Esophagus muscularis mucosa (tissue), 4 donors: ENCODE measurements around the gene EXOC6B. TPM values are rescaled to one million over a fixed set of nuclear protein-coding genes. Genes with fewer than 3 reads are reported as not detected.

Source experiments
- DNase-seq: peaks from one replicate; pipeline ENCODE4 v3.0.0-alpha.2; 2017; ENCODE audit errors: extremely low spot score
- H3K27ac ChIP-seq, 4 donors: fragments of 200-600 bp; sonication (generic); replicated peaks in 1 of 4; 1 replicate in 3 of 4; 2 replicates in 1 of 4; pipeline ENCODE4 v1.5.1; 2016 to 2019; ENCODE audit warnings: mild to moderate bottlenecking in 1 of 4
- H3K27me3 ChIP-seq, 4 donors: fragments of 200-600 bp; sonication (generic); one replicate each; pipeline versions ENCODE4 v1.5.1 to v1.6.0; 2016 to 2019
- H3K36me3 ChIP-seq, 4 donors: fragments of 200-600 bp; sonication (generic); one replicate each; pipeline ENCODE4 v1.5.1; 2016 to 2019
- H3K4me1 ChIP-seq, 4 donors: fragments of 200-600 bp; sonication (generic); one replicate each; pipeline ENCODE4 v1.5.1; 2016 to 2019
- H3K4me3 ChIP-seq, 4 donors: fragments of 200-600 bp; sonication (generic); 1 replicate in 2 of 4; 2 replicates in 2 of 4; pipeline ENCODE4 v1.5.1; 2016 to 2019; ENCODE audit warnings: mild to moderate bottlenecking in 4 of 4, moderate library complexity in 1 of 4
- H3K9me3 ChIP-seq, 4 donors: fragments of 200-600 bp; sonication (generic); 1 replicate in 3 of 4; 2 replicates in 1 of 4; pipeline ENCODE4 v1.5.1; 2016 to 2019
- CTCF ChIP-seq, 3 experiments: fragments of 200-600 bp in 2 of 3; fragments of 450-650 bp in 1 of 3; sonication (generic) in 2 of 3; IDR thresholded peaks; one replicate each; pipeline ENCODE4 v1.5.1; 2017 to 2019; ENCODE audit warnings: antibody characterized with exemption in 3 of 3, mild to moderate bottlenecking in 2 of 3, moderate library complexity in 1 of 3
- EP300 ChIP-seq: sonication (generic); formaldehyde crosslinking; IDR thresholded peaks from one replicate; pipeline ENCODE4 v1.6.1; 2017; ENCODE audit warnings: antibody characterized with exemption
- POLR2A ChIP-seq: fragments of 450-650 bp; IDR thresholded peaks from one replicate; pipeline ENCODE4 v1.6.1; 2017; ENCODE audit warnings: antibody characterized with exemption, moderate library complexity, mild to moderate bottlenecking, low read depth
- POLR2AphosphoS5 ChIP-seq, 2 donors: sonication (generic); formaldehyde crosslinking; IDR thresholded peaks; one replicate each; pipeline ENCODE4 v1.6.1; 2017; ENCODE audit warnings: antibody characterized with exemption in 2 of 2
- WGBS: methylation state at CpG from one replicate; pipeline ENCODE4 v1.1.5; 2018; 5-methylcytosine and 5-hydroxymethylcytosine counted together
- intact Hi-C: fragments of 100-400 bp; cut with DNase I; formaldehyde crosslinking; loops from one replicate; pipeline ENCODE4 v1.15.1; 2023
- total RNA-seq, 4 donors: library from RNA; depleted of rRNA; stranded (reverse); fragments of >200 nt; gene quantifications; one replicate each; pipeline versions ENCODE4 v1.1.0 to v1.2.1, GENCODE V29; 2016

Gene EXOC6B
- total RNA-seq, 4 donors from 2014 or later: 24.5 to 45.9 (median 37.4) TPM

DNA sequence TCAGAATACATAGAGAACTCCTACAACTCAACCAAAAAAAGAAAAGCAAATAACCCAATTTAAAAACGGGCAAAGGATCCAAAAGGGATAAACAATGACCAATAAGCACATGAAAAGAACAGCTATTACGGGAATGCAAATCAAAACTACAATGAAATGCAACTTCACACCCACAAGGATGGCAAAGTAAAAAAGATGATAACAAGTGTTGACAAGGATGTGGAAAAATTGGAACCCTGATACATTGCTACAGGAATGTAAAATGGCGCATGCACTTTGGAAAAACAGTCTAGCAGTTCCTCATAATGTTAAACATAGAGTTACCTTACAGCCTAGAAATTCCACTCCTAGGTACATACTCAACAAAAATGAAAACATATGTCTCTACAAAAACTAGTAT, 4.7 kb downstream of the EXOC6B start:
- H3K4me3 ChIP-seq: no peak overlapping the region
- H3K9me3 ChIP-seq: no peaks in the 10 kb centered on the region
- TF ChIP-seq POLR2AphosphoS5 (IDR thresholded peaks at IDR 0.05) (no peak), POLR2A (no peak), EP300 (no peak), CTCF (IDR thresholded peaks at IDR 0.05) (no peak)
- no peak for DNase-seq
- H3K27ac ChIP-seq: no peak overlapping the region
- intact Hi-C loops: no loop called here
- no peaks in the 10 kb centered on the region for H3K27me3 ChIP-seq
- peaks cover 21 to 35% (median 27%) of the 10 kb centered on the region in 4 donors for H3K4me1 ChIP-seq
- WGBS: 94% methylated on average over 3 of the region's 3 CpGs
- H3K36me3 ChIP-seq: no peaks in the 10 kb centered on the region

DNA sequence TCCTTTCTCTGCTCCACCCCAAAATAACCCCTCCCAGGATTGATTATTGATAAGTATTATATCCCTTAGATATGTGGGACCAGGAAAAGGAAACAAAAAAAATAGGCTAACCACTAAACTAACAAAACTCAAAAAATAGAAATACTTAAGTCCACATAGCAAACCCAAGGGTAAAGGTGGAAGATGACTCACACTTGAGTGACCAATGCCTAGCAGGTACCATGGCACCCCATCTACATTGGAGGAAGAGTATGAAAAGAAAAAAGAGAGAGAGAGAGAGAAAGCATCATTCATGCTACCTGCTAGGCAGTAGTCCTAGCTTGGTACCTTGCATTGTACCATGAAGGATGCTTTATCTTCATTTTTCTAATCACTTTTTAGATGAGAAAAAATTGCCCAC, 6.3 kb downstream of the EXOC6B start:
- Histone ChIP-seq H3K4me1 (peaks cover 16 to 28% (median 20%) of the 10 kb centered on the region in 4 donors), H3K9me3 (no peaks in the 10 kb centered on the region), H3K4me3 (no peak overlapping the region), H3K27ac (no peak overlapping the region), H3K36me3 (no peaks in the 10 kb centered on the region), H3K27me3 (no peaks in the 10 kb centered on the region)
- no peak for DNase-seq
- TF ChIP-seq POLR2A (no peak), EP300 (no peak), POLR2AphosphoS5 (IDR thresholded peaks at IDR 0.05) (no peak), CTCF (IDR thresholded peaks at IDR 0.05) (no peak)
- intact Hi-C loops: no loop called here

DNA sequence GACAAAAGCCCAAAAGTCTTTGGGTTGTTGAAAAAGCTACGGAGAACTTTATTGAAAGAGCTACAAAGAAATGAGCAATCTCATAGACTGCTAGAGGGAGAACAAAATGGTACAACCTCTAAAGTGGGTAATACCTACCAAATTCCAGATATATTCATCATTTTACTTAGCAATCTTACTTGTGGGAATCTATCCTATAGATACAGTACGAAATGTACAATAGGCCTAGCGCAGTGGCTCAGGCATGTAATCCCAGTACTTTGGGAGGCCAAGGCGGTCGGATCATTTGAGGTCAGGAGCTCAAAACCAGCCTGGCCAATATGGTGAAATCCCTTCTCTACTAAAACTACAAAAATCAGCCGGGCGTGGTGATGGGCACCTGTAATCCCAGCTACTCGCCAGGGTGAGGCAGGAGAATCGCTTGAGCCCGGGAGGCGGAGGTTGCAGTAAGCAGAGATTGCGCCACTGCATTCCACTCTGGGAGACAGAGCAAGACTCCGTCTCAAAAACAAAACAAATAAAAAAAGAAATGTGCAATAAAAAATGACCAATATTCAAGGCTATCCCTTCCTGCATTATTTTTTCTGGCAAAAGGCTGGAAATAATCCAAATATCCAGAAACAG, 10.1 kb downstream of the EXOC6B start:
- H3K4me1 ChIP-seq: peaks cover 0 to 14% (median 11%) of the 10 kb centered on the region in 4 donors
- no peaks in the 10 kb centered on the region for H3K36me3 ChIP-seq
- DNase-seq: no peak
- H3K27ac ChIP-seq: no peak overlapping the region
- no peaks in the 10 kb centered on the region for H3K27me3 ChIP-seq
- intact Hi-C loops: no loop called here
- no peak overlapping the region for H3K4me3 ChIP-seq
- WGBS: 92% methylated on average over 13 of the region's 13 CpGs
- no peaks in the 10 kb centered on the region for H3K9me3 ChIP-seq
- TF ChIP-seq POLR2A (no peak), CTCF (IDR thresholded peaks at IDR 0.05) (no peak), EP300 (no peak), POLR2AphosphoS5 (IDR thresholded peaks at IDR 0.05) (no peak)

GRCh38 chr2:72813841-72814240, 12.0 kb downstream of the EXOC6B start:
- H3K9me3 ChIP-seq: peaks cover 0 to 1% (median 0%) of the 10 kb centered on the region in 4 donors
- WGBS: 65% methylated on average over 2 of the region's 2 CpGs
- H3K4me3 ChIP-seq: no peak overlapping the region
- TF ChIP-seq POLR2A (no peak), EP300 (no peak), CTCF (IDR thresholded peaks at IDR 0.05) (no peak), POLR2AphosphoS5 (IDR thresholded peaks at IDR 0.05) (no peak)
- intact Hi-C loops: no loop called here
- no peaks in the 10 kb centered on the region for H3K36me3 ChIP-seq
- peaks cover 0 to 13% (median 7%) of the 10 kb centered on the region in 4 donors for H3K4me1 ChIP-seq
- H3K27me3 ChIP-seq: no peaks in the 10 kb centered on the region
- no peak overlapping the region for H3K27ac ChIP-seq
- no peak for DNase-seq

GRCh38 chr2:72810165-72810564, 15.7 kb downstream of the EXOC6B start:
- 100% methylated on average over 4 of the region's 4 CpGs for WGBS
- intact Hi-C loops: no loop called here
- DNase-seq: no peak
- Histone ChIP-seq H3K36me3 (no peaks in the 10 kb centered on the region), H3K27me3 (no peaks in the 10 kb centered on the region), H3K9me3 (peaks cover 0 to 5% (median 2%) of the 10 kb centered on the region in 4 donors), H3K4me3 (no peak overlapping the region), H3K4me1 (no peaks in the 10 kb centered on the region), H3K27ac (no peak overlapping the region)
- TF ChIP-seq CTCF (IDR thresholded peaks at IDR 0.05) (no peak), EP300 (no peak), POLR2A (no peak), POLR2AphosphoS5 (IDR thresholded peaks at IDR 0.05) (no peak)
